SK-N-SH (cell line): ENCODE measurements around the gene FDX1. TPM values are rescaled to one million over a fixed set of nuclear protein-coding genes. Genes with fewer than 3 reads are reported as not detected.

Source experiments
- CTCF ChIA-PET: fragments of 300-600, 350-600 bp; formaldehyde crosslinking; extraction: SDS; loops from one replicate; lab custom pipeline; 2021; lab: Yijun Ruan, JAX
- POLR2A ChIA-PET: fragments of 350-600 bp; sonication (Branson Sonifier 250); formaldehyde crosslinking; extraction: SDS; loops from one replicate; lab custom pipeline; 2020; ENCODE audit warnings: antibody characterized with exemption, inconsistent platforms; lab: Yijun Ruan, JAX
- DNase-seq: peaks from one replicate; pipeline ENCODE4 v3.0.0; 2012
- H2AFZ ChIP-seq: fragments of 200-600 bp; sonication (generic); 2 replicates; pipeline ENCODE4 v1.8.1; 2016; ENCODE audit warnings: antibody characterized with exemption, mild to moderate bottlenecking, low read depth
- H3F3A ChIP-seq: fragments of 200-600 bp; sonication (generic); replicated peaks from 2 replicates; pipeline ENCODE3; 2016; ENCODE audit warnings: antibody characterized with exemption, mild to moderate bottlenecking; ENCODE audit not compliant: insufficient read depth
- H3K27ac ChIP-seq, 2 experiments: fragments of 200-500 bp in 1 of 2; fragments of 200-600 bp in 1 of 2; sonication (Bioruptor generic) in 1 of 2; sonication (generic), shearing (Covaris generic) in 1 of 2; 2 replicates each; pipeline versions ENCODE4 v1.5.1 to v1.6.1; 2014 to 2016; ENCODE audit warnings: low read depth in 2 of 2, inconsistent platforms in 1 of 2, low read length in 1 of 2, mild to moderate bottlenecking in 1 of 2, mixed read lengths in 1 of 2
- H3K27me3 ChIP-seq: fragments of 200-600 bp; sonication (generic), shearing (Covaris generic); 2 replicates; pipeline ENCODE4 v1.6.1; 2016; ENCODE audit warnings: mixed run types; ENCODE audit not compliant: insufficient read depth
- H3K36me3 ChIP-seq, 2 experiments: fragments of 200-500 bp in 1 of 2; fragments of 200-600 bp in 1 of 2; sonication (Bioruptor generic) in 1 of 2; sonication (generic) in 1 of 2; replicated peaks in 1 of 2; 2 replicates each; pipeline versions ENCODE3 to v1.5.1; 2014 to 2016; ENCODE audit warnings: low read length in 1 of 2, mild to moderate bottlenecking in 1 of 2; ENCODE audit not compliant: insufficient read depth in 2 of 2, control insufficient read depth in 1 of 2
- H3K4me1 ChIP-seq, 2 experiments: fragments of 200-500 bp in 1 of 2; fragments of 200-600 bp in 1 of 2; sonication (Bioruptor generic) in 1 of 2; sonication (generic), shearing (Covaris generic) in 1 of 2; 2 replicates each; pipeline versions ENCODE4 v1.5.1 to v1.6.1; 2014 to 2016; ENCODE audit warnings: low read depth in 1 of 2, low read length in 1 of 2, mixed run types in 1 of 2; ENCODE audit not compliant: insufficient read depth in 2 of 2, control insufficient read depth in 1 of 2
- H3K4me2 ChIP-seq: fragments of 200-600 bp; sonication (generic), shearing (Covaris generic); 2 replicates; pipeline ENCODE4 v1.6.1; 2017; ENCODE audit warnings: mixed run types
- H3K4me3 ChIP-seq, 2 experiments: fragments of 200-500 bp in 1 of 2; fragments of 200-600 bp in 1 of 2; sonication (Bioruptor generic) in 1 of 2; sonication (generic), shearing (Covaris generic) in 1 of 2; 2 replicates each; pipeline versions ENCODE4 v1.5.1 to v1.8.1; 2014 to 2016; ENCODE audit warnings: low read depth in 2 of 2, inconsistent platforms in 1 of 2, low read length in 1 of 2, mild to moderate bottlenecking in 1 of 2, mixed read lengths in 1 of 2, moderate library complexity in 1 of 2
- H3K79me2 ChIP-seq: fragments of 200-600 bp; sonication (generic); 2 replicates; pipeline ENCODE4 v1.8.1; 2017; ENCODE audit warnings: mild to moderate bottlenecking; ENCODE audit not compliant: insufficient read depth
- H3K9ac ChIP-seq: fragments of 200-600 bp; sonication (generic); 2 replicates; pipeline ENCODE4 v1.6.1; 2017; ENCODE audit warnings: mixed run types
- H3K9me2 ChIP-seq: fragments of 200-600 bp; sonication (generic); 2 replicates; pipeline ENCODE4 v1.6.1; 2017; ENCODE audit warnings: mixed run types
- H3K9me3 ChIP-seq: fragments of 200-600 bp; sonication (generic); 2 replicates; pipeline ENCODE4 v1.6.1; 2017; ENCODE audit warnings: mixed run types, mild to moderate bottlenecking, moderate library complexity
- H4K20me1 ChIP-seq: fragments of 200-600 bp; sonication (generic); 2 replicates; pipeline ENCODE4 v1.6.1; 2017; ENCODE audit warnings: mild to moderate bottlenecking, mixed run types; ENCODE audit not compliant: insufficient read depth
- CTCF ChIP-seq: fragments of 200-600 bp; sonication (generic); IDR thresholded peaks from 2 replicates; pipeline ENCODE4 v1.6.1; 2017; ENCODE audit warnings: antibody characterized with exemption, mild to moderate bottlenecking, moderate library complexity
- EP300 ChIP-seq, 2 experiments: IDR thresholded peaks; 2 replicates each; pipeline versions ENCODE4 v1.4.0 to v1.6.1; 2012; ENCODE audit warnings: borderline replicate concordance in 1 of 2, low read depth in 1 of 2, low read length in 1 of 2
- FOXJ3 ChIP-seq: sonication (generic); formaldehyde crosslinking; IDR thresholded peaks from 2 replicates; pipeline ENCODE4 v1.5.1; 2020; ENCODE audit warnings: mild to moderate bottlenecking, missing genetic modification reagents
- GABPA ChIP-seq: IDR thresholded peaks from 2 replicates; pipeline ENCODE4 v1.4.0; 2012; ENCODE audit warnings: low read depth, mild to moderate bottlenecking
- JUND ChIP-seq: IDR thresholded peaks from 2 replicates; pipeline ENCODE4 v1.4.0; 2012
- MAX ChIP-seq: IDR thresholded peaks from 2 replicates; pipeline ENCODE4 v1.4.0; 2012; ENCODE audit warnings: low read depth
- MEF2A ChIP-seq: IDR thresholded peaks from 2 replicates; pipeline ENCODE4 v1.4.0; 2012; ENCODE audit warnings: low read depth, borderline replicate concordance
- MXI1 ChIP-seq: IDR thresholded peaks from 2 replicates; pipeline ENCODE4 v1.6.1; 2012; ENCODE audit warnings: mild to moderate bottlenecking, low read depth, low read length, improper control_type of control experiment
- NFIC ChIP-seq: IDR thresholded peaks from 2 replicates; pipeline ENCODE4 v1.4.0; 2012; ENCODE audit warnings: borderline replicate concordance
- NRF1 ChIP-seq: IDR thresholded peaks from 2 replicates; pipeline ENCODE4 v1.6.1; 2012; ENCODE audit warnings: low read depth, mild to moderate bottlenecking, low read length
- POLR2AphosphoS5 ChIP-seq: IDR thresholded peaks from 2 replicates; pipeline ENCODE4 v1.6.1; 2012; ENCODE audit warnings: low read depth, low read length
- RFX5 ChIP-seq: IDR thresholded peaks from 2 replicates; pipeline ENCODE4 v1.6.1; 2012; ENCODE audit warnings: mild to moderate bottlenecking, improper control_type of control experiment, low read length
- TAF1 ChIP-seq: IDR thresholded peaks from 2 replicates; pipeline ENCODE4 v1.6.1; 2012; ENCODE audit warnings: low read depth, mild to moderate bottlenecking, low read length, moderate library complexity, borderline replicate concordance
- TEAD4 ChIP-seq: IDR thresholded peaks from 2 replicates; pipeline ENCODE4 v1.4.0; 2012; ENCODE audit warnings: mild to moderate bottlenecking, borderline replicate concordance; ENCODE audit not compliant: insufficient read depth
- USF1 ChIP-seq: IDR thresholded peaks from 2 replicates; pipeline ENCODE4 v1.4.0; 2012; ENCODE audit warnings: low read depth, borderline replicate concordance
- YY1 ChIP-seq: IDR thresholded peaks from 2 replicates; pipeline ENCODE4 v1.4.0; 2012; ENCODE audit warnings: low read depth, mild to moderate bottlenecking
- WGBS: methylation state at CpG from one replicate; pipeline ENCODE4 v1.1.6; 2017; ENCODE audit warnings: low lambda C conversion rate; 5-methylcytosine and 5-hydroxymethylcytosine counted together
- polyA plus RNA-seq, 3 experiments: library from polyadenylated mRNA; depleted of rRNA; stranded (reverse); fragments of >200 nt; gene quantifications; 2 replicates each; pipeline ENCODE4 v1.2.3, GENCODE V29; 2012
- TF ChIP-seq, protein P1 (sequence below): IDR thresholded peaks from 2 replicates; pipeline ENCODE4; 2012
- TF ChIP-seq, protein P2 (sequence below): IDR thresholded peaks from 2 replicates; pipeline ENCODE4 v1.4.0; 2012; ENCODE audit warnings: low read depth, borderline replicate concordance
- TF ChIP-seq, protein P3 (sequence below): fragments of 150-350 bp; IDR thresholded peaks from 2 replicates; pipeline ENCODE4 v1.6.1; 2016; ENCODE audit warnings: mild to moderate bottlenecking, low read depth, low read length

The FDX1 gene
- polyA plus RNA-seq, 1 of the 3 experiments (the other 2 are of a cell fraction) = 4.0 TPM

DNA sequence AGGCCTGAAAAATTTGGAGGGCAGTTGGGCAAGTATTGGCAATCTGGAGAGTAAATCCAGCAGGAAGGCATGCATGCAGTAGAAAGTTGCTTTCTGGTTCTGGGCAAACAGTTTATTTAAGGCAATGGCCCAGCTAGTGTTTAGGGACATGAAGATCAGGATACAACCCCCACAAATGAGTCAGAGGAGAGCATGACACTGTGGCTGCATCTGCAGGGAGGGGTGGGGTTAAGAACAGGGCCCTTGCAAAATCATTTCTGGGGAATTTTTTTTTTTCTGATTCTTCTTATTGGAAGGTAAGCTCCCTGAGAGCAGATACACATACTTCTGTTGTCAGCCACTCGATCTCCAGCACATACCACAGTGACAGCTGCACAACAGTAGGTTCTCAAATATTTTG is 61.1 kb downstream of the FDX1 start:
- TF ChIP-seq POLR2AphosphoS5 = no peak
- TF ChIP-seq GABPA = no peak
- no peak for TF ChIP-seq MXI1
- TF ChIP-seq RFX5 = no peak
- TF ChIP-seq TAF1 = no peak
- TF ChIP-seq EP300 (IDR thresholded peaks at IDR 0.05; ENCODE audit: borderline replicate concordance in 1 of 2, low read depth in 1 of 2, low read length in 1 of 2) = no peak
- TF ChIP-seq, protein P1, sequence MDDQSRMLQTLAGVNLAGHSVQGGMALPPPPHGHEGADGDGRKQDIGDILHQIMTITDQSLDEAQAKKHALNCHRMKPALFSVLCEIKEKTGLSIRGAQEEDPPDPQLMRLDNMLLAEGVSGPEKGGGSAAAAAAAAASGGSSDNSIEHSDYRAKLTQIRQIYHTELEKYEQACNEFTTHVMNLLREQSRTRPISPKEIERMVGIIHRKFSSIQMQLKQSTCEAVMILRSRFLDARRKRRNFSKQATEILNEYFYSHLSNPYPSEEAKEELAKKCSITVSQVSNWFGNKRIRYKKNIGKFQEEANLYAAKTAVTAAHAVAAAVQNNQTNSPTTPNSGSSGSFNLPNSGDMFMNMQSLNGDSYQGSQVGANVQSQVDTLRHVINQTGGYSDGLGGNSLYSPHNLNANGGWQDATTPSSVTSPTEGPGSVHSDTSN = no peak
- TF ChIP-seq MEF2A = no peak
- no peak for TF ChIP-seq FOXJ3 (CRISPR knock-in tag)
- TF ChIP-seq CTCF = no peak
- TF ChIP-seq NFIC = no peak
- TF ChIP-seq TEAD4 = no peak
- no peak for TF ChIP-seq USF1
- TF ChIP-seq YY1 = no peak
- TF ChIP-seq NRF1 = no peak
- TF ChIP-seq MAX = no peak
- TF ChIP-seq, protein P2, sequence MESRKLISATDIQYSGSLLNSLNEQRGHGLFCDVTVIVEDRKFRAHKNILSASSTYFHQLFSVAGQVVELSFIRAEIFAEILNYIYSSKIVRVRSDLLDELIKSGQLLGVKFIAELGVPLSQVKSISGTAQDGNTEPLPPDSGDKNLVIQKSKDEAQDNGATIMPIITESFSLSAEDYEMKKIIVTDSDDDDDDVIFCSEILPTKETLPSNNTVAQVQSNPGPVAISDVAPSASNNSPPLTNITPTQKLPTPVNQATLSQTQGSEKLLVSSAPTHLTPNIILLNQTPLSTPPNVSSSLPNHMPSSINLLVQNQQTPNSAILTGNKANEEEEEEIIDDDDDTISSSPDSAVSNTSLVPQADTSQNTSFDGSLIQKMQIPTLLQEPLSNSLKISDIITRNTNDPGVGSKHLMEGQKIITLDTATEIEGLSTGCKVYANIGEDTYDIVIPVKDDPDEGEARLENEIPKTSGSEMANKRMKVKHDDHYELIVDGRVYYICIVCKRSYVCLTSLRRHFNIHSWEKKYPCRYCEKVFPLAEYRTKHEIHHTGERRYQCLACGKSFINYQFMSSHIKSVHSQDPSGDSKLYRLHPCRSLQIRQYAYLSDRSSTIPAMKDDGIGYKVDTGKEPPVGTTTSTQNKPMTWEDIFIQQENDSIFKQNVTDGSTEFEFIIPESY = no peak
- TF ChIP-seq, protein P3, sequence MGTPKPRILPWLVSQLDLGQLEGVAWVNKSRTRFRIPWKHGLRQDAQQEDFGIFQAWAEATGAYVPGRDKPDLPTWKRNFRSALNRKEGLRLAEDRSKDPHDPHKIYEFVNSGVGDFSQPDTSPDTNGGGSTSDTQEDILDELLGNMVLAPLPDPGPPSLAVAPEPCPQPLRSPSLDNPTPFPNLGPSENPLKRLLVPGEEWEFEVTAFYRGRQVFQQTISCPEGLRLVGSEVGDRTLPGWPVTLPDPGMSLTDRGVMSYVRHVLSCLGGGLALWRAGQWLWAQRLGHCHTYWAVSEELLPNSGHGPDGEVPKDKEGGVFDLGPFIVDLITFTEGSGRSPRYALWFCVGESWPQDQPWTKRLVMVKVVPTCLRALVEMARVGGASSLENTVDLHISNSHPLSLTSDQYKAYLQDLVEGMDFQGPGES = no peak
- no peak for TF ChIP-seq JUND
- Histone ChIP-seq H3K4me1 (peaks cover 0 to 5% of the 10 kb centered on the region in 2 experiments; a peak in 1 of 4 replicates), H3K36me3 (no peaks in the 10 kb centered on the region), H3F3A (no peaks in the 10 kb centered on the region), H3K4me2 (no peak overlapping the region), H3K4me3 (no peak overlapping the region), H3K9ac (no peak overlapping the region), H4K20me1 (no peaks in the 10 kb centered on the region), H3K79me2 (no peaks in the 10 kb centered on the region), H2AFZ (no peak overlapping the region), H3K27me3 (no peaks in the 10 kb centered on the region), H3K27ac (no peak overlapping the region), H3K9me2 (no peaks in the 10 kb centered on the region), H3K9me3 (no peaks in the 10 kb centered on the region)
- DNase-seq = no peak
- POLR2A ChIA-PET = no interaction called here
- WGBS = 38% methylated on average over 1 of the region's 1 CpG
- CTCF ChIA-PET = interaction anchor here (1.3 kb wide), 1 partner anchor 12 kb away, joined by 4 read pairs; no protein-coding TSS in a partner anchor
